GM19238 (cell line): ENCODE data around the gene GPR162.
"Not testable (repeated sequence)": the region's sequence is repeated elsewhere in the genome, so short reads cannot be mapped to it uniquely, and the experiment has no call there.

Experiments
- DNase-seq: peaks from one replicate; pipeline ENCODE4 v3.0.0; 2011; ENCODE audit warnings: low spot score; ENCODE audit not compliant: insufficient read length

GPR162 gene

DNA sequence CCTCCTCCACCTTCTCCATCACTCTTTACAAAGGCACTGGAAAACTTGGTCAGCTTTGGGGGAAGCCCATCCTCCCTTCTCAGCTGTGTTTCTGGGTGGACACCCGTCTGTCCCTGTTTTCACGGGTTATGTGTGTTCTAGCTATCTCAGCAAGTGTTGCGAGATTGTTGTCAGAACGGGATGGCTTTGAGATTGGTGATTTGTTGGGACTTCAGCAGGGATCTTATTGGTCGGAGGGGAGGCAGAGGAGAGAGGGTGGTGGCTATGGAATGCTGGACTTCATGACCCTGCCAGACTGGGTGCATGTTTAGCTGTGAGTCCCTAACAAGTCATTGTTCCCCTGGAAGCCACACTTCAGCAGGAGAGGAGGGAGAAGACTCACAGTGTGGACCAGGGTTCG, 32.4 kb downstream of the GPR162 start:
- DNase-seq: no peak

- DNase-seq: no peak
Observed at GRCh38 chr12:6855322-6855721, 33.7 kb downstream of the GPR162 start.

GRCh38 chr12:6858799-6859198, 37.2 kb downstream of the GPR162 start:
- DNase-seq: no peak

DNA sequence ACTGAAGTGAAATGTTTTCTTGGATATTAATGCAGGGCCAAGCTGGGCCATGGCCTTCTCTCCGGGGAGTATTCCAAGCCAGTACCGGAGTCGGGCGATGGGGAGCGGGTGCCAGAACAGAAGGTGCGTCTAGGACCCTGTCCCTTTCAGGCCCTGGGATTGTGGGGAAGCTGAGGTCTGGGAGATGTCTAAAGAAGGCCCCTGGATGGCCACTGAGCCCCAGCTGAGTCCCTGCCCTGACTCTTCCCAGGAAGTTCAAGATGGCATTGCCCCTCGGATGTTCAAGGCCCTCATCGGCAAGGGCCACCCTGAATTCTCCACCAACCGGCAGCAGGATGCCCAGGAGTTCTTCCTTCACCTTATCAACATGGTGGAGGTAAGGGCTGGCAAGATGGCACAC, 38.5 kb downstream of the GPR162 start:
- DNase-seq: no peak

- DNase-seq: no peak
Observed at GRCh38 chr12:6860942-6861341, 39.3 kb downstream of the GPR162 start.

DNA sequence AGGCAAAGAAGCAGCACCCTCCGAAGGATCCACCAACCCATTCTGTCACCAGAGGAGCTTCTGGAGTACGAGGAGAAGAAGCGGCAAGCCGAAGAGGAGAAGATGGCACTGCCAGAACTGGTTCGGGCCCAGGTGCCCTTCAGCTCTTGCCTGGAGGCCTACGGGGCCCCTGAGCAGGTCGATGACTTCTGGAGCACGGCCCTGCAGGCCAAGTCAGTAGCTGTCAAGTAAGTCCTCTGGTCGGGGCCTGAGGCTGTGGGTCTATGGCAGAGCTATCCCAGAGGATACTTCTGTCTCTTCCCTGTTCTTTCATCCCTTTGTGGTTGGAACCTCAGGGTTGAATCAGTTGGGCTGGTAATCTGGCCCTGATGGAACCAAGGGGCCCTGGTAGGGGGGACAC, 39.8 kb downstream of the GPR162 start:
- DNase-seq: no peak

- no peak for DNase-seq
Observed at GRCh38 chr12:6863033-6863432, 41.4 kb downstream of the GPR162 start.

DNA sequence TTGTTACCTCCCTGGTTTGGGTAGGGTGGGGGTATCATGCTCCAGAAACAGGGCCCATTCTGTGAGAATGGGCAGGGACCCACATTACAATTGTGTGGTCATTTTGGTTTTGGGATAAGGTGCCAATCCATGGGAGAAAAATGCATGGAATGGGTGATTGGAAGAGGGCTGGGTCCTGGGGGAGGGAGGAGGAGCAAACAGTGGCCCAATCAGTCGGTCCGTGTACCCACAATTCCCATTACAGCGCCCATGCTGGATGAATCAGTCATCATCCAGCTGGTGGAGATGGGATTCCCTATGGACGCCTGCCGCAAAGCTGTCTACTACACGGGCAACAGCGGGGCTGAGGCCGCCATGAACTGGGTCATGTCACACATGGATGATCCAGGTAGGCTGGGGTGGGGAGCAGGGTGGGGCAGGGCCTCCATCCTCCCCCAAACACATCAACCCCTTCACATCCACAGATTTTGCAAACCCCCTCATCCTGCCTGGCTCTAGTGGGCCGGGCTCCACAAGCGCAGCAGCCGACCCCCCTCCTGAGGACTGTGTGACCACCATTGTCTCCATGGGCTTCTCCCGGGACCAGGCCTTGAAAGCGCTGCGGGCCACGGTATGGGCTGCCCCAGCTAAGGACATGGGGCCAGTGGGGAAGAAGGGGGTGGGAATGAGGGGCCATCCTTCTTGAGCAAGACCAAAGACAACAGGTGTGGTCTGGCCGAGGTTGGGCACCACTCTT, 42.1 kb downstream of the GPR162 start:
- DNase-seq: no peak

DNA sequence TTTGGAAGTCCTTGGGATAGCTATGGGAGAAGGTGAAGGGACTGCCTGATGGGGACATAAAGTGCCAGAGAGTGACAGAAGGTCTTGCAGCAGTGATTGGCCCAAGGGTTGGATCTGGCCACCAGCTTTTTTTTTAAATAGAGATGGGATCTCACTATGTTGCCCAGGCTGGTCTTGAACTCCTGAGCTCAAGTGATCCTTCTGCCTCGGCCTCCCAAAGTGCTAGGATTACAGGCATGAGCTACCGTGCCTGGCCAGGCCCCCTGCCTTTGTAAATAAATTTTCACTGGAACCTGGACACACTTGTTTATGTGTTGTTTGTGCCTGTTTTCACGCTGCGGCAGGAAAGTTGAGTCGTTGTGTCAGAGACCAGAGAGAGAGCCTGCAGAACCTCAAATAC, 43.7 kb downstream of the GPR162 start:
- not testable (repeated sequence) for DNase-seq

GRCh38 chr12:6866163-6866919, 44.7 kb downstream of the GPR162 start:
- no peak for DNase-seq

- DNase-seq: no peak
Observed at GRCh38 chr12:6866920-6867412, 45.3 kb downstream of the GPR162 start.

- DNase-seq: peak; percentile 83
Observed at GRCh38 chr12:6867413-6868210, 46.0 kb downstream of the GPR162 start, which contains the start of gene TPI1. Gene TPI1 (plus strand): TSS chr12:6867531. CDS start chr12:6867567, 36 bp downstream.

- no peak for DNase-seq
Observed at GRCh38 chr12:6868211-6869048, 46.8 kb downstream of the GPR162 start.

DNA sequence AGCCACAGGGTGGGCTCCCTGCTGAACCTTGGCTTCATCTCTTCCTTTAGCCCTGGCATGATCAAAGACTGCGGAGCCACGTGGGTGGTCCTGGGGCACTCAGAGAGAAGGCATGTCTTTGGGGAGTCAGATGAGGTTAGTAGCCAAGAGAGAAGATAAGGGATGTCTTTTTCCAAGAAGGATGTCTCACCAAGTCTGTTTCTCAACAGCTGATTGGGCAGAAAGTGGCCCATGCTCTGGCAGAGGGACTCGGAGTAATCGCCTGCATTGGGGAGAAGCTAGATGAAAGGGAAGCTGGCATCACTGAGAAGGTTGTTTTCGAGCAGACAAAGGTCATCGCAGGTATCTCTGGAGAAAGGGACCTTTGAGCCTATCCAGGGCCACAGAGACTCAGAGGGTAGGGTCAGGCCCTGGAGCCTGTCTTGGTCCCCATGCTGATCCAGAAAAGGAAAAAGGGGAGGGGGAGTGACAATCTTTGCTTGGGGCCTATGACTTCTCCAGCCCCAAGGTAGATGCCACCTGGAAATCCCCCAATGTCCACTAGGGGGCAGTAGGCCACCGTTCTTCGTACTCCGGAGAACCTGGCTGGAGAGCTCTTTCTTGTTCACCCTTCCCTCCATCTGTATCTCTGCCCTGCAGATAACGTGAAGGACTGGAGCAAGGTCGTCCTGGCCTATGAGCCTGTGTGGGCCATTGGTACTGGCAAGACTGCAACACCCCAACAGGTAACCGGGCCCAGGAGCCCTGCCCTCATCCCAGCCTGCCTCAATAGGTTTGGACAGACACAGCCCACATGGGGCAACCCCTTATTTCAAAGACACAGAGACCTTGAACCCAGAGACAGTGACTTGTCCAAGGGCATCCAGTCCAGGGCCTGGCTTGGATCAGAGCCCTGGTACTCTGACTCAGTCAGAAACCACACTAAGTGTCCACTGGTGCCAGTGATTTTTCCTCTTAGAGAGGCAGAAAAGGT, 47.7 kb downstream of the GPR162 start:
- peak; percentile 79 for DNase-seq

- not testable (repeated sequence) for DNase-seq
Observed at GRCh38 chr12:6870304-6870703, 48.7 kb downstream of the GPR162 start.

GRCh38 chr12:6871052-6871957, 49.7 kb downstream of the GPR162 start:
- DNase-seq: no peak

DNA sequence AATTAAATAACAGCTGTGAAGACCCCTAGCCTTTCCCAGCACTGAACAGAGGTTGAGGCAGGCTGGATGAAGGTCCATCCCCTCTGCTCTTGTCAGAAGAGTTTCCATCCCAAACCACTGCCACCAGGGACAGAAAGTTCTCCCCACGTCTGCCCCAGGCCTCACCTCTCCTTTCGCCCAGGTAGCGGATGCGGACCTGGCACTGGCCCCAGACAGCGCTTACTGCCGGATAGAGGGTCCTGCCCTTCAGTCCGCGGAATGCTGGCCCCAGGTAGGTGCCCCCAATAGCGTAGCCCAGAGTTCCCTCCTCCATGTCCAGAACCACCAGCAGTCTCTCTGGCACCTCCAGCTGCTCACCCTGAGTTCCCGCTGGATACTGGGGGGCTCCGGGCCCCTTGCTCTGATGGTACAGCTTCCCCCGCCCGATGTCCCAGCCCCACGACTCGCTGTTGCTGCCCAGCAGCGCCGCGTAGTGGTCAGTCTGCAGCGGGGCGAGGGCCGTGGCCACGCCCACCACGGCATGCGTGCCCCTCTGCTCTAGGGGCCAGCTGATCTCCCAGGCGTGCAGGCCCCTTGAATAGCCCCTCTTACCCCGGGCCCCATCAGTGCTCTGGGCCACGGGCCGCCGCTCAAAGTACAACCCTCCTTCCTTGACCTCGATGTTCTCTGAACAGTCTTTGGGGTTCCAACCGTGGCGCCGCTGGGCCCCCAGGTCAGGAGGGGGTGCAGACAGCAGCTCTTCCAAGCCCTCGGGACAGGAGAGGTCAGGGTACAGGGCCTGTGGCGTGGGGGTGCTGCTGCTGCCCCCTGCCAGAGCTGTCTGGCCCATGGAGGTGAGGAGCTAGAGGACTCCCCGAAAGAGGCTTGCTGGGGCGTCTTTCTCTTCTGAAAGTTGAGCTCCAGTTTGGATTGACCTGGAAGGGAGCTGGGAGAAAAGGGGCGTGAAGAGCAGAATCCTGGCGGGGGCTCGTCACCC, 50.7 kb downstream of the GPR162 start:
- DNase-seq: peak; percentile 82
